ENCODE data around the gene ZFHX3.

ZFHX3 gene

GRCh38 chr16:72853575-72854266 lies 194.2 kb downstream of the ZFHX3 start:
- no peak for TF ChIP-seq ZFX (IDR thresholded peaks at IDR 0.05)
- TF ChIP-seq, protein P1, sequence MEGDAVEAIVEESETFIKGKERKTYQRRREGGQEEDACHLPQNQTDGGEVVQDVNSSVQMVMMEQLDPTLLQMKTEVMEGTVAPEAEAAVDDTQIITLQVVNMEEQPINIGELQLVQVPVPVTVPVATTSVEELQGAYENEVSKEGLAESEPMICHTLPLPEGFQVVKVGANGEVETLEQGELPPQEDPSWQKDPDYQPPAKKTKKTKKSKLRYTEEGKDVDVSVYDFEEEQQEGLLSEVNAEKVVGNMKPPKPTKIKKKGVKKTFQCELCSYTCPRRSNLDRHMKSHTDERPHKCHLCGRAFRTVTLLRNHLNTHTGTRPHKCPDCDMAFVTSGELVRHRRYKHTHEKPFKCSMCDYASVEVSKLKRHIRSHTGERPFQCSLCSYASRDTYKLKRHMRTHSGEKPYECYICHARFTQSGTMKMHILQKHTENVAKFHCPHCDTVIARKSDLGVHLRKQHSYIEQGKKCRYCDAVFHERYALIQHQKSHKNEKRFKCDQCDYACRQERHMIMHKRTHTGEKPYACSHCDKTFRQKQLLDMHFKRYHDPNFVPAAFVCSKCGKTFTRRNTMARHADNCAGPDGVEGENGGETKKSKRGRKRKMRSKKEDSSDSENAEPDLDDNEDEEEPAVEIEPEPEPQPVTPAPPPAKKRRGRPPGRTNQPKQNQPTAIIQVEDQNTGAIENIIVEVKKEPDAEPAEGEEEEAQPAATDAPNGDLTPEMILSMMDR (conservative IDR thresholded peaks at IDR 0.05), result no peak
- H3K27ac ChIP-seq, result no peak overlapping the region

GRCh38 chr16:72852421-72852820 lies 195.5 kb downstream of the ZFHX3 start:
- H3K27ac ChIP-seq, result no peak overlapping the region
- TF ChIP-seq, protein P1 (conservative IDR thresholded peaks at IDR 0.05), result no peak
- no peak for TF ChIP-seq ZFX (IDR thresholded peaks at IDR 0.05)

GRCh38 chr16:72850853-72851252 lies 197.1 kb downstream of the ZFHX3 start:
- H3K27ac ChIP-seq, result no peak overlapping the region
- no peak for TF ChIP-seq ZFX (IDR thresholded peaks at IDR 0.05)
- TF ChIP-seq, protein P1 (conservative IDR thresholded peaks at IDR 0.05), result no peak

DNA sequence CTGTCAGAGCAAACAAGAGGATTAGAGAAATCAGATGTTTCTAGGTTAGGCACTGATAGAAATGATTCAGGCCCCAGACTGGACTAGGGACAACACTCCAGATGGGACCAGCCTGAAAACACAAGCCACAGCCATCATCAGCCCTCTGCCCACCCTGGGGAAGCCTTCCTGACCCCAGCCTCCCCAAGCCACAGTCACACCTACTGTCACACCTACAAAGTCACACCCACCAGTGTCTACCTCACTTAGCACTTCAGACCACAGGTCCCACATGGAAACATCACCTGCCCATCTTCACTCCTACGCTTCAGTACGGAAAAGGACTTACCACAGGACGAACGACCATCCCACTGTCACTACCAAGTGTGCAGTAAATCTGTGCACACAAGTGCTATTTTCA lies 197.9 kb downstream of the ZFHX3 start:
- no peak overlapping the region for H3K27ac ChIP-seq
- TF ChIP-seq ZFX (IDR thresholded peaks at IDR 0.05), result no peak
- TF ChIP-seq, protein P1 (conservative IDR thresholded peaks at IDR 0.05), result no peak

- peak overlapping the region; percentile 79 for H3K27ac ChIP-seq
- TF ChIP-seq ZFX (IDR thresholded peaks at IDR 0.05), result no peak
- TF ChIP-seq, protein P1 (conservative IDR thresholded peaks at IDR 0.05), result no peak
Observed at GRCh38 chr16:72848759-72849664, 198.9 kb downstream of the ZFHX3 start.

DNA sequence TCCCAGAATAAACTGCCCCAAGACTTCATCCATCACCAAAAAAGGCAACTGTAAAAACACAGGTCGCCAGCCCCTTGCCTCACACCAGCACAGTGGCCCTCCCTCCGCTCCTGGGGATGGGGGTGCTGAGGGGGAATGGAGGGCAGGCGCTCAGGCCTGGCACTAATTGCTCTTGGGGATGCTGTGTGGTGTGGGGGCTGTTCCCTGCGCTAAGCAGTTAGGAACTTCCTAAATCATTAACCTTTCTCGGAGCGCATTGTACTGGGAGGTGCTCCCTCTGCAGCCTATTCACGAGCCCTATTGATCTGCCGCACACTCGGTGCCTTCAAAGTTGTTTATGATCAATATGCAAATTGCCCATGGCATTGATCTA lies 199.9 kb downstream of the ZFHX3 start:
- TF ChIP-seq, protein P1 (conservative IDR thresholded peaks at IDR 0.05), result no peak
- no peak for TF ChIP-seq ZFX (IDR thresholded peaks at IDR 0.05)
- H3K27ac ChIP-seq, result peak overlapping the region; percentile 79

All from C4-2B (cell line).